Prostate gland (tissue), 2 donors: ENCODE data around the gene CNTNAP2. TPM values are rescaled to one million over a fixed set of nuclear protein-coding genes. Genes with fewer than 3 reads are reported as not detected.

ENCODE experiments used
- DNase-seq: peaks from one replicate; pipeline ENCODE4 v3.0.0-alpha.2; 2019; ENCODE audit warnings: low spot score
- H3K27ac ChIP-seq, 2 donors: fragments of 200-600 bp; sonication (generic); 2 replicates each; pipeline ENCODE4 v1.5.1; 2017 to 2019
- H3K27me3 ChIP-seq: fragments of 200-600 bp; sonication (generic); replicated peaks from 2 replicates; pipeline ENCODE4 v1.5.1; 2019; ENCODE audit not compliant: insufficient read depth
- H3K36me3 ChIP-seq, 2 donors: fragments of 200-600 bp; sonication (generic); 1 replicate in 1 of 2; 2 replicates in 1 of 2; pipeline versions ENCODE4 v1.5.1 to v1.8.1; 2017 to 2019
- H3K4me1 ChIP-seq: fragments of 200-600 bp; sonication (generic); replicated peaks from 2 replicates; pipeline ENCODE4 v1.5.1; 2019
- H3K4me3 ChIP-seq, 2 donors: fragments of 200-600 bp; sonication (generic); 2 replicates each; pipeline ENCODE4 v1.5.1; 2017 to 2019
- H3K9me3 ChIP-seq: fragments of 200-600 bp; sonication (generic); 2 replicates; pipeline ENCODE4 v1.5.1; 2017
- POLR2A ChIP-seq: fragments of 450-650 bp; IDR thresholded peaks from one replicate; pipeline ENCODE4 v1.6.1; 2016; ENCODE audit warnings: antibody characterized with exemption, mild to moderate bottlenecking
- POLR2AphosphoS5 ChIP-seq: sonication (generic); formaldehyde crosslinking; IDR thresholded peaks from one replicate; pipeline ENCODE4 v1.6.1; 2017; ENCODE audit warnings: antibody characterized with exemption
- WGBS: methylation state at CpG from one replicate; pipeline ENCODE4 v1.1.5; 2018; 5-methylcytosine and 5-hydroxymethylcytosine counted together
- intact Hi-C: fragments of 100-400 bp; cut with DNase I; formaldehyde crosslinking; loops from one replicate; pipeline ENCODE4 v1.14.2; 2022
- total RNA-seq, 2 donors: library from RNA; depleted of rRNA; stranded (reverse); fragments of >200 nt; gene quantifications; one replicate each; pipeline ENCODE4 v1.1.0, GENCODE V29; 2016
- TF ChIP-seq, protein P1 (sequence below), 4 experiments: fragments of 200-600 bp in 2 of 4; fragments of 450-650 bp in 2 of 4; sonication (generic) in 2 of 4; IDR thresholded peaks; 1 replicate in 3 of 4; 2 replicates in 1 of 4; pipeline ENCODE4 v1.5.1; 2016 to 2019; ENCODE audit warnings: antibody characterized with exemption in 4 of 4, mild to moderate bottlenecking in 2 of 4, moderate library complexity in 2 of 4

The CNTNAP2 gene
- total RNA-seq, 2 donors from 2014 or later, result 10.6 to 43.7 TPM

DNA sequence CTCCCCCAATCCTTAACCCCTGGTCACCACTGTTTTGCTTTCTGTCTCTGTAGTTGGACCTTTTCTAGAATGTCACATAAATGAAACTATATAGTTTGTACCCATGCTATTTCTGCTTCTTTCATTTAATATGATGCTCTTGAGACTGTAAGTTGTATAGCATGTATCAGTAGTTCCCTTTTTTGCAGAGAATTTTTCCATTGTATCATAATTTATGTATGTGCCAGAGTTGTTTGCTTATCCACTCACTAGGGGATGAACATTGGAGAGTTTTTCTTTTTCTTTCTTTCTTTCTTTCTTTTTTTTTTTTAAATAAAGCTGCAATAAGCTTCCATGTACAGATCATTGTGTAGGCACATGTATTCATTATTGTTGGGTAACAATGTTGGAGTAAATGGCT, 544.8 kb downstream of the CNTNAP2 start:
- TF ChIP-seq POLR2AphosphoS5, result no peak
- TF ChIP-seq, protein P1, sequence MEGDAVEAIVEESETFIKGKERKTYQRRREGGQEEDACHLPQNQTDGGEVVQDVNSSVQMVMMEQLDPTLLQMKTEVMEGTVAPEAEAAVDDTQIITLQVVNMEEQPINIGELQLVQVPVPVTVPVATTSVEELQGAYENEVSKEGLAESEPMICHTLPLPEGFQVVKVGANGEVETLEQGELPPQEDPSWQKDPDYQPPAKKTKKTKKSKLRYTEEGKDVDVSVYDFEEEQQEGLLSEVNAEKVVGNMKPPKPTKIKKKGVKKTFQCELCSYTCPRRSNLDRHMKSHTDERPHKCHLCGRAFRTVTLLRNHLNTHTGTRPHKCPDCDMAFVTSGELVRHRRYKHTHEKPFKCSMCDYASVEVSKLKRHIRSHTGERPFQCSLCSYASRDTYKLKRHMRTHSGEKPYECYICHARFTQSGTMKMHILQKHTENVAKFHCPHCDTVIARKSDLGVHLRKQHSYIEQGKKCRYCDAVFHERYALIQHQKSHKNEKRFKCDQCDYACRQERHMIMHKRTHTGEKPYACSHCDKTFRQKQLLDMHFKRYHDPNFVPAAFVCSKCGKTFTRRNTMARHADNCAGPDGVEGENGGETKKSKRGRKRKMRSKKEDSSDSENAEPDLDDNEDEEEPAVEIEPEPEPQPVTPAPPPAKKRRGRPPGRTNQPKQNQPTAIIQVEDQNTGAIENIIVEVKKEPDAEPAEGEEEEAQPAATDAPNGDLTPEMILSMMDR (IDR thresholded peaks at IDR 0.05), result no peak
- TF ChIP-seq POLR2A, result no peak
- DNase-seq, result no peak
- Histone ChIP-seq H3K4me3 (no peak overlapping the region), H3K4me1 (no peaks in the 10 kb centered on the region), H3K9me3 (no peaks in the 10 kb centered on the region), H3K36me3 (no peaks in the 10 kb centered on the region), H3K27me3 (no peaks in the 10 kb centered on the region), H3K27ac (no peak overlapping the region)
- intact Hi-C loops, result no loop called here

DNA sequence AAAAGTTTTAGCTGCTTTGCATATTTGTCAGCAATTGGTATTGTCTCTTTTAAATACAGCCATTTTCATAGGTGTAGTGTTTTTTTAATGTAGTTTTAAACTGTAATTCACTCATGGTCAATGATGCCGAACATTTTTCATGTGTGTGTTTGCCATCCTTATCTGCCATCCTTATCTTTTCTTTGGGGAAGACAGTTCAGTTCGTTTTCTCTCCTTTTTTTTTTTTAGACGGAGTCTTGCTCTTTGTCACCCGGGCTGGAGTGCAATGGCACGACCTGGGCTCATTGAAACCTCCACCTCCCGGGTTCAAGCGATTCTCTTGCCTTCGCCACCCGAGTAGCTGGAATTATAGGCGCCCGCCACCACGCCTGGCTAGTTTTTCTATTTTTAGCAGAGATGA, 545.3 kb downstream of the CNTNAP2 start:
- no peaks in the 10 kb centered on the region for H3K27me3 ChIP-seq
- no peak overlapping the region for H3K4me3 ChIP-seq
- no peak for DNase-seq
- WGBS, result 68% methylated on average over 12 of the region's 12 CpGs
- H3K36me3 ChIP-seq, result no peaks in the 10 kb centered on the region
- no peaks in the 10 kb centered on the region for H3K9me3 ChIP-seq
- no peaks in the 10 kb centered on the region for H3K4me1 ChIP-seq
- no peak overlapping the region for H3K27ac ChIP-seq
- TF ChIP-seq POLR2A (no peak), POLR2AphosphoS5 (no peak)
- TF ChIP-seq, protein P1 (IDR thresholded peaks at IDR 0.05), result no peak
- intact Hi-C loops, result no loop called here

GRCh38 chr7:146665023-146665422, 548.4 kb downstream of the CNTNAP2 start:
- TF ChIP-seq, protein P1 (IDR thresholded peaks at IDR 0.05), result no peak
- TF ChIP-seq POLR2AphosphoS5 (no peak), POLR2A (no peak)
- 96% methylated on average over 12 of the region's 12 CpGs for WGBS
- no peak for DNase-seq
- H3K27me3 ChIP-seq, result no peaks in the 10 kb centered on the region
- no peak overlapping the region for H3K4me3 ChIP-seq
- H3K36me3 ChIP-seq, result no peaks in the 10 kb centered on the region
- intact Hi-C loops, result no loop called here
- H3K4me1 ChIP-seq, result no peaks in the 10 kb centered on the region
- H3K9me3 ChIP-seq, result no peaks in the 10 kb centered on the region
- no peak overlapping the region for H3K27ac ChIP-seq

GRCh38 chr7:146670532-146670931, 553.9 kb downstream of the CNTNAP2 start:
- H3K36me3 ChIP-seq, result no peaks in the 10 kb centered on the region
- H3K27ac ChIP-seq, result no peak overlapping the region
- TF ChIP-seq POLR2AphosphoS5 (no peak), POLR2A (no peak)
- TF ChIP-seq, protein P1 (IDR thresholded peaks at IDR 0.05), result no peak
- no peaks in the 10 kb centered on the region for H3K4me1 ChIP-seq
- H3K27me3 ChIP-seq, result no peaks in the 10 kb centered on the region
- no peaks in the 10 kb centered on the region for H3K9me3 ChIP-seq
- no peak for DNase-seq
- intact Hi-C loops, result no loop called here
- WGBS, result 87% methylated on average over 2 of the region's 2 CpGs
- no peak overlapping the region for H3K4me3 ChIP-seq

- intact Hi-C loops, result no loop called here
- H3K4me3 ChIP-seq, result no peak overlapping the region
- TF ChIP-seq, protein P1 (IDR thresholded peaks at IDR 0.05), result no peak
- TF ChIP-seq POLR2A (no peak), POLR2AphosphoS5 (no peak)
- no peaks in the 10 kb centered on the region for H3K36me3 ChIP-seq
- H3K27me3 ChIP-seq, result no peaks in the 10 kb centered on the region
- H3K9me3 ChIP-seq, result no peaks in the 10 kb centered on the region
- H3K27ac ChIP-seq, result no peak overlapping the region
- no peak for DNase-seq
- H3K4me1 ChIP-seq, result no peaks in the 10 kb centered on the region
Measured at GRCh38 chr7:146681487-146681886, 564.9 kb downstream of the CNTNAP2 start.
